Panc1 (cell line): Measurements from ENCODE around the gene UNC13A. TPM values are rescaled to one million over a fixed set of nuclear protein-coding genes. Genes with fewer than 3 reads are reported as not detected.
"Not testable (repeated sequence)": the region's sequence is repeated elsewhere in the genome, so short reads cannot be mapped to it uniquely, and the experiment has no call there.

Experiments
- ATAC-seq: fragments of 200-7000 bp; cut with Tn5 transposase; 2 replicates; pipeline ENCODE4 v1.9.1; 2020; ENCODE audit warnings: mild to moderate bottlenecking, moderate library complexity
- BruUV-seq: library from RNA; stranded (reverse); fragments of 400-500 nt; replicated peaks from 2 replicates; lab custom pipeline; 2021; lab: Mats Ljungman, UMichigan
- CTCF ChIA-PET: fragments of 300-600 bp; sonication (Branson Sonifier 250); formaldehyde crosslinking; loops from one replicate; lab custom pipeline; 2022; ENCODE audit warnings: antibody characterized with exemption; lab: Charles Lee
- POLR2A ChIA-PET: fragments of 300-600 bp; sonication (Branson Sonifier 250); formaldehyde crosslinking; loops from one replicate; lab custom pipeline; 2022; ENCODE audit warnings: antibody characterized with exemption; lab: Charles Lee
- DNase-seq: peaks from one replicate; pipeline ENCODE4 v3.0.0-alpha.2; 2010; ENCODE audit warnings: low read depth, low spot score
- H3K27ac ChIP-seq: 2 replicates; pipeline ENCODE4 v1.5.1; 2011; ENCODE audit warnings: mild to moderate bottlenecking, low read length, inconsistent platforms
- H3K27me3 ChIP-seq: fragments of 200-500 bp; sonication (Bioruptor generic); 2 replicates; pipeline ENCODE4 v1.6.0; 2014; ENCODE audit warnings: low read length, inconsistent platforms; ENCODE audit not compliant: control insufficient read depth, insufficient read depth
- H3K36me3 ChIP-seq: fragments of 200-500 bp; sonication (Bioruptor generic); 2 replicates; pipeline ENCODE4 v1.5.1; 2014; ENCODE audit warnings: inconsistent platforms, mild to moderate bottlenecking, low read length, moderate library complexity; ENCODE audit not compliant: control insufficient read depth, insufficient read depth
- H3K4me1 ChIP-seq: 2 replicates; pipeline ENCODE4 v1.5.1; 2011; ENCODE audit warnings: inconsistent platforms, mild to moderate bottlenecking, low read length, moderate library complexity; ENCODE audit not compliant: control insufficient read depth, insufficient read depth
- H3K4me3 ChIP-seq, 2 experiments: 2 replicates each; pipeline ENCODE4 v1.5.1; 2011 to 2012; ENCODE audit warnings: low read depth in 2 of 2, low read length in 2 of 2, mild to moderate bottlenecking in 2 of 2, inconsistent platforms in 1 of 2, moderate library complexity in 1 of 2
- H3K9me3 ChIP-seq: fragments of 200-500 bp; sonication (Bioruptor generic); 2 replicates; pipeline ENCODE4 v1.5.1; 2014; ENCODE audit warnings: low read depth, mild to moderate bottlenecking, inconsistent platforms, low read length, moderate library complexity; ENCODE audit not compliant: control insufficient read depth, insufficient read depth
- POLR2AphosphoS5 ChIP-seq: IDR thresholded peaks from 2 replicates; pipeline ENCODE4 v1.6.1; 2012; ENCODE audit warnings: mild to moderate bottlenecking, low read depth, low read length, moderate library complexity
- REST ChIP-seq, 2 experiments: IDR thresholded peaks; 2 replicates each; pipeline ENCODE4 v1.6.1; 2011 to 2012; ENCODE audit warnings: low read depth in 2 of 2, control low read depth in 1 of 2, low read length in 1 of 2, mild to moderate bottlenecking in 1 of 2, moderate library complexity in 1 of 2; ENCODE audit not compliant: insufficient read depth in 1 of 2
- SIN3A ChIP-seq: IDR thresholded peaks from 2 replicates; pipeline ENCODE4 v1.6.1; 2012; ENCODE audit warnings: low read depth, mild to moderate bottlenecking, low read length, moderate library complexity, borderline replicate concordance; ENCODE audit not compliant: insufficient read depth
- TCF7L2 ChIP-seq: IDR thresholded peaks from 2 replicates; pipeline ENCODE4 v1.6.1; 2011; ENCODE audit warnings: mild to moderate bottlenecking, low read depth, low read length, inconsistent platforms
- in situ Hi-C: cut with HindIII; loops from 2 replicates; pipeline ENCODE4 v1.10.0; 2016; ENCODE audit warnings: low sequenced_read_pairs, low pct_unique_long_range_greater_than_20kb
- intact Hi-C: fragments of 100-400 bp; cut with micrococcal nuclease; formaldehyde crosslinking; loops from one replicate; pipeline ENCODE4 v1.10.0; 2022; ENCODE audit not compliant: unreplicated experiment
- total RNA-seq: library from RNA; stranded (reverse); gene quantifications from one replicate; pipeline ENCODE4 v1.2.1, GENCODE V29; 2021; ENCODE audit not compliant: unreplicated experiment
- TF ChIP-seq, protein P1 (sequence below): fragments of 450-650 bp; IDR thresholded peaks from 2 replicates; pipeline ENCODE4 v1.5.1; 2017; ENCODE audit warnings: mild to moderate bottlenecking

Gene UNC13A
- total RNA-seq, 1 experiment from 2014 or later: 0.46 TPM

GRCh38 chr19:17570791-17571190 is 117.4 kb downstream of the UNC13A start:
- CTCF ChIA-PET: no interaction called here

DNA sequence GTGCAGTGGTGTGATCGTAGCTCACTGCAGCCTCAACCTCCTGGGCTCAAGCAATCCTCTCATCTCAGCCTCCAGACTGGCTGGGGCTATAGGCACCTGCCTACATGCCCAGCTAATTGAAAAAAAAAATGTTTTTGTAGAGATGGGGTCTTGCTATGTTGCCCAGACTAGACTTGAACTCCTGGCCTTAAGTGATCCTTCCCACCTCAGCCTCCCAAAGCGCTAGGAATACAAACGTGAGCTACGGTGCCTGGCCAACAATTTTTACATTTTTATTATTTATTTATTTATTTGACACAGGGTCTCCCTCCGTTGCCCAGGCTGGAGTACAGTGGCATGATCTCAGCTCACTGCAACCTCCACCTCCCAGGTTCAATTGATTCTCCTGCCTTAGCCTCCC is 117.9 kb downstream of the UNC13A start:
- BruUV-seq, CTCF ChIA-PET, H3K9me3 ChIP-seq, H3K4me1 ChIP-seq, H3K27ac ChIP-seq, H3K36me3 ChIP-seq, H3K27me3 ChIP-seq, in situ Hi-C loops, DNase-seq, ATAC-seq, H3K4me3 ChIP-seq, intact Hi-C loops: not testable (repeated sequence)
- POLR2A ChIA-PET: interaction anchor here (0.6 to 0.7 kb wide), 2 partner anchors 246 to 258 kb away, joined by 6 to 13 read pairs; no protein-coding TSS in a partner anchor

More at GRCh38 chr19:17570791-17571190, 117.4 kb downstream of the UNC13A start:
- DNase-seq (no peak), ATAC-seq (no peak)
- Histone ChIP-seq H3K27ac (no peak overlapping the region), H3K4me3 (no peak overlapping the region), H3K4me1 (no peaks in the 10 kb centered on the region), H3K36me3 (no peaks in the 10 kb centered on the region; the same call in 1 of the 2 replicates), H3K9me3 (no peaks in the 10 kb centered on the region), H3K27me3 (no peaks in the 10 kb centered on the region)
- intact Hi-C loops: no loop called here
- TF ChIP-seq, protein P1, sequence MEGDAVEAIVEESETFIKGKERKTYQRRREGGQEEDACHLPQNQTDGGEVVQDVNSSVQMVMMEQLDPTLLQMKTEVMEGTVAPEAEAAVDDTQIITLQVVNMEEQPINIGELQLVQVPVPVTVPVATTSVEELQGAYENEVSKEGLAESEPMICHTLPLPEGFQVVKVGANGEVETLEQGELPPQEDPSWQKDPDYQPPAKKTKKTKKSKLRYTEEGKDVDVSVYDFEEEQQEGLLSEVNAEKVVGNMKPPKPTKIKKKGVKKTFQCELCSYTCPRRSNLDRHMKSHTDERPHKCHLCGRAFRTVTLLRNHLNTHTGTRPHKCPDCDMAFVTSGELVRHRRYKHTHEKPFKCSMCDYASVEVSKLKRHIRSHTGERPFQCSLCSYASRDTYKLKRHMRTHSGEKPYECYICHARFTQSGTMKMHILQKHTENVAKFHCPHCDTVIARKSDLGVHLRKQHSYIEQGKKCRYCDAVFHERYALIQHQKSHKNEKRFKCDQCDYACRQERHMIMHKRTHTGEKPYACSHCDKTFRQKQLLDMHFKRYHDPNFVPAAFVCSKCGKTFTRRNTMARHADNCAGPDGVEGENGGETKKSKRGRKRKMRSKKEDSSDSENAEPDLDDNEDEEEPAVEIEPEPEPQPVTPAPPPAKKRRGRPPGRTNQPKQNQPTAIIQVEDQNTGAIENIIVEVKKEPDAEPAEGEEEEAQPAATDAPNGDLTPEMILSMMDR: no peak
- TF ChIP-seq POLR2AphosphoS5: no peak
- TF ChIP-seq SIN3A: no peak
- TF ChIP-seq TCF7L2: no peak
- no peak for TF ChIP-seq REST (IDR thresholded peaks at IDR 0.05; ENCODE audit: insufficient read depth in 1 of 2, low read depth in 2 of 2, low read length in 1 of 2)
- in situ Hi-C loops: no loop called here
- BruUV-seq: no TSS peak
- POLR2A ChIA-PET: no interaction called here

DNA sequence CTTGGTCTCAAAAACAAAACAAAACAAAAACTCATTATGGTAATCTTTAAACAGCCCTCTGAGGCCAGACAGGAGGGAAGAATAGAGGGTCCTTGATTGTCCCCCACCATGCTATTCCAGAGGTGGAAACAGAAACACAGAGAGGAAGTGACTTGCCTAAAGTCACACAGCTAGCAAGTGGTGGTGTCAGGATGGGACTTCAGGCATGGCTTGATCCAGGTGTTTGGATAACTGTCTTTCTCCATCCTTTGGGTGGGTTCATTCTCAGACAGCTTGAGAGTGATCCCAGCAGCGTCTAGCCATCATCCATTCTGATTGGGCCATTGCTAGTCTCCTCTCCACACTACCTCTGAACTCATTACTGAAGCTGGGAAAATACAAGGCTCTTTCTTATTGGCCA is 120.2 kb downstream of the UNC13A start:
- H3K4me3 ChIP-seq: no peak overlapping the region
- ChIA-PET CTCF (no interaction called here), POLR2A (no interaction called here)
- H3K27ac ChIP-seq: no peak overlapping the region
- BruUV-seq: no TSS peak
- intact Hi-C loops: no loop called here
- DNase-seq (no peak), ATAC-seq (no peak)
- in situ Hi-C loops: no loop called here
- no peaks in the 10 kb centered on the region for H3K9me3 ChIP-seq
- no peaks in the 10 kb centered on the region for H3K4me1 ChIP-seq
- no peaks in the 10 kb centered on the region; the same call in 1 of the 2 replicates for H3K36me3 ChIP-seq
- no peaks in the 10 kb centered on the region for H3K27me3 ChIP-seq
- TF ChIP-seq REST (IDR thresholded peaks at IDR 0.05; ENCODE audit: insufficient read depth in 1 of 2, low read depth in 2 of 2, low read length in 1 of 2) (no peak), POLR2AphosphoS5 (no peak), TCF7L2 (no peak), SIN3A (no peak)
- TF ChIP-seq, protein P1: no peak
